GM12891 (cell line): ENCODE data around the gene RUSF1.

Experiments
- DNase-seq: peaks from one replicate; pipeline ENCODE4 v3.0.0; 2011; ENCODE audit warnings: low spot score; ENCODE audit not compliant: insufficient read length
- FAIRE-seq: peaks from 2 replicates; lab custom pipeline; 2011; peaks lifted over from hg19 to GRCh38; lab: Jason Lieb, UNC
- PAX5 ChIP-seq: IDR thresholded peaks from 2 replicates; pipeline ENCODE4 v1.6.1; 2011; ENCODE audit warnings: low read length, moderate library complexity, mild to moderate bottlenecking; ENCODE audit not compliant: insufficient read depth, severe bottlenecking
- POLR2A ChIP-seq: IDR thresholded peaks from 2 replicates; pipeline ENCODE4 v1.6.1; 2011; ENCODE audit warnings: low read depth, low read length, control low read depth
- POLR2AphosphoS5 ChIP-seq: IDR thresholded peaks from 2 replicates; pipeline ENCODE4 v1.6.1; 2011; ENCODE audit warnings: low read depth, low read length, control low read depth
- POU2F2 ChIP-seq: IDR thresholded peaks from 2 replicates; pipeline ENCODE4 v1.6.1; 2011; ENCODE audit warnings: low read depth, mild to moderate bottlenecking, control low read depth, low read length, moderate library complexity
- SPI1 ChIP-seq: IDR thresholded peaks from 2 replicates; pipeline ENCODE4 v1.6.1; 2011; ENCODE audit warnings: low read depth, low read length, control low read depth
- TAF1 ChIP-seq: IDR thresholded peaks from 2 replicates; pipeline ENCODE4 v1.6.1; 2011; ENCODE audit warnings: low read depth, low read length, control low read depth

RUSF1 gene

GRCh38 chr16:31472709-31473203 is 35.4 kb downstream of the RUSF1 start:
- FAIRE-seq: no peak
- TF ChIP-seq SPI1 (no peak), POLR2AphosphoS5 (no peak), TAF1 (no peak), POLR2A (no peak), PAX5 (no peak), POU2F2 (no peak)
- DNase-seq: peak; percentile 52

GRCh38 chr16:31471875-31472708 is 36.1 kb downstream of the RUSF1 start, which contains the start of gene TGFB1I1:
Gene TGFB1I1 (plus strand): TSS chr16:31472152. CDS start chr16:31472189, 37 bp downstream.
- FAIRE-seq (no peak), DNase-seq (no peak)
- TF ChIP-seq POU2F2: no peak
- TF ChIP-seq SPI1: no peak
- TF ChIP-seq PAX5: no peak
- no peak for TF ChIP-seq POLR2AphosphoS5
- TF ChIP-seq TAF1: no peak
- no peak for TF ChIP-seq POLR2A

GRCh38 chr16:31471241-31471874 is 36.8 kb downstream of the RUSF1 start:
- DNase-seq (no peak), FAIRE-seq (no peak)
- TF ChIP-seq POU2F2: no peak
- no peak for TF ChIP-seq SPI1
- TF ChIP-seq POLR2A: no peak
- TF ChIP-seq POLR2AphosphoS5: no peak

GRCh38 chr16:31470615-31471014 is 37.6 kb downstream of the RUSF1 start:
- no peak for FAIRE-seq
- TF ChIP-seq TAF1 (no peak), PAX5 (no peak), POLR2AphosphoS5 (no peak), SPI1 (no peak), POU2F2 (no peak), POLR2A (no peak)
- DNase-seq: no peak

GRCh38 chr16:31467858-31468257 is 40.3 kb downstream of the RUSF1 start:
- TF ChIP-seq TAF1: no peak
- no peak for TF ChIP-seq POLR2AphosphoS5
- TF ChIP-seq SPI1: no peak
- TF ChIP-seq POU2F2: no peak
- TF ChIP-seq PAX5: no peak
- no peak for TF ChIP-seq POLR2A
- FAIRE-seq (no peak), DNase-seq (no peak)

GRCh38 chr16:31467151-31467773 is 40.9 kb downstream of the RUSF1 start:
- DNase-seq (no peak), FAIRE-seq (no peak)
- TF ChIP-seq POLR2AphosphoS5 (peak; percentile 40; the same call in 1 of the 2 replicates), SPI1 (no peak)

GRCh38 chr16:31466381-31466841 is 41.8 kb downstream of the RUSF1 start:
- FAIRE-seq (no peak), DNase-seq (no peak)
- TF ChIP-seq POLR2A (no peak), PAX5 (no peak), TAF1 (no peak), POLR2AphosphoS5 (no peak)

DNA sequence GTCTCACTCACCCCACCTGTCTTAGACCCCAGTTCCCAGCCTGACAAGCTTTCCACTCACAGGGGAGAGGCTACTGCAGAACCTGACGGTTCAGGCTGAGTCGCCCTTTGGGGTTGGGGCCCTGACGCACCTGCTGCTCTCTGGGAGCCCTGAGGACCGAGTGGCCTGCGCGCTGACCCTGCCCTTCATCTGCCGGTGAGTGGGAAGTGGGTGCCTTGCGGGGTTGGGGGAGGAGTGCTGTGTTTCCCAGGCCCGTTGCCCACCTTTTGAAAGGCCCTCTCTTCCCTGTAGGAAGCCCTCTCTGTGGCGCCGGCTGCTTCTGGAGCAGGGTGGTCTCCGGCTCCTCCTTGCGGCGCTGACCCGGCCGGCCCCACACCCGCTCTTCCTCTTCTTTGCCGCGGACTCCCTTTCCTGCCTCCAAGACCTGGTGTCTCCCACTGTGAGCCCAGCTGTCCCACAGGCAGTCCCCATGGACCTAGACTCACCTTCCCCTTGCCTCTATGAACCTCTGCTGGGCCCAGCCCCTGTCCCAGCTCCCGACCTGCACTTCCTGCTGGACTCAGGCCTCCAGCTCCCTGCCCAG is 42.3 kb downstream of the RUSF1 start:
- DNase-seq (no peak), FAIRE-seq (no peak)
- no peak for TF ChIP-seq POLR2A
- TF ChIP-seq SPI1: no peak
- TF ChIP-seq TAF1: no peak
- TF ChIP-seq POLR2AphosphoS5: no peak

DNA sequence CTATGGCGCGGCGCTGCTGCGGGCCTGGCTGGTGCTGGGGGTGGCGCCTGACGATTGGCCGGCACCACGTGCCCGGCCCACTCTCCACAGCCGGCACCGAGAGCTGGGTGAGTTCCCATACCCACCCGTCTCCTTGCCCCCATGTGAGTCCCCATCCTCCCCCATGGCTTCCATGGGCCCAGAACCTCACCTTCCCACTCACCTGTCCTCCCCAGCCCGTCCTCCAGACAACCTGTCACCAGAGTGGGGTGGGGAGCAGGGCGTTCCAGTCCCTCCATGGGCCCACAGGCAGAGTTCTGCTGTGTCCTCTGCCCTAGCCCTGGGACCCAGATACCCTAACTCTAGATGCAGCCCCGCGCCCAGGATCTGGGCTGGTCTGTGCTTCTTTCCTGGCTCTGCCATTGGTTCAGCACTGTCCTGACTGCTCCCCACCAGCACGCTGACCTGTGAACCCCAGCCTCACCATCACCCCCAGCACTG is 43.4 kb downstream of the RUSF1 start:
- FAIRE-seq (no peak), DNase-seq (no peak)
- TF ChIP-seq TAF1 (no peak), SPI1 (no peak), POU2F2 (no peak)
